ENCODE measurements around the gene ATP6V1G1. TPM values are rescaled to one million over a fixed set of nuclear protein-coding genes. Genes with fewer than 3 reads are reported as not detected.
A peak's percentile ranks its signal among the peaks of the same experiment; 100 is the strongest.

The ATP6V1G1 gene
- total RNA-seq, 1 donor from 2014 or later = 111 TPM

GRCh38 chr9:114602620-114603019 lies 15.1 kb downstream of the ATP6V1G1 start:
- peaks cover 9% of the 10 kb centered on the region for H3K4me1 Mint-ChIP-seq
- peaks cover 30% of the 10 kb centered on the region for H3K36me3 Mint-ChIP-seq (ENCODE audit: low read depth)
- no peak overlapping the region for H3K4me3 Mint-ChIP-seq
- TF ChIP-seq, protein P1, sequence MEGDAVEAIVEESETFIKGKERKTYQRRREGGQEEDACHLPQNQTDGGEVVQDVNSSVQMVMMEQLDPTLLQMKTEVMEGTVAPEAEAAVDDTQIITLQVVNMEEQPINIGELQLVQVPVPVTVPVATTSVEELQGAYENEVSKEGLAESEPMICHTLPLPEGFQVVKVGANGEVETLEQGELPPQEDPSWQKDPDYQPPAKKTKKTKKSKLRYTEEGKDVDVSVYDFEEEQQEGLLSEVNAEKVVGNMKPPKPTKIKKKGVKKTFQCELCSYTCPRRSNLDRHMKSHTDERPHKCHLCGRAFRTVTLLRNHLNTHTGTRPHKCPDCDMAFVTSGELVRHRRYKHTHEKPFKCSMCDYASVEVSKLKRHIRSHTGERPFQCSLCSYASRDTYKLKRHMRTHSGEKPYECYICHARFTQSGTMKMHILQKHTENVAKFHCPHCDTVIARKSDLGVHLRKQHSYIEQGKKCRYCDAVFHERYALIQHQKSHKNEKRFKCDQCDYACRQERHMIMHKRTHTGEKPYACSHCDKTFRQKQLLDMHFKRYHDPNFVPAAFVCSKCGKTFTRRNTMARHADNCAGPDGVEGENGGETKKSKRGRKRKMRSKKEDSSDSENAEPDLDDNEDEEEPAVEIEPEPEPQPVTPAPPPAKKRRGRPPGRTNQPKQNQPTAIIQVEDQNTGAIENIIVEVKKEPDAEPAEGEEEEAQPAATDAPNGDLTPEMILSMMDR (conservative IDR thresholded peaks at IDR 0.05) = no peak
- H3K9me3 Mint-ChIP-seq = peaks cover 6% of the 10 kb centered on the region
- no peaks in the 10 kb centered on the region for H3K27me3 Mint-ChIP-seq (ENCODE audit: low read depth)
- no peak for DNase-seq (ENCODE audit: low read depth, low spot score)
- no peak overlapping the region for H3K27ac Mint-ChIP-seq (ENCODE audit: unreplicated experiment)

GRCh38 chr9:114603248-114603647 lies 15.7 kb downstream of the ATP6V1G1 start:
- no peak overlapping the region for H3K4me3 Mint-ChIP-seq
- peaks cover 6% of the 10 kb centered on the region for H3K9me3 Mint-ChIP-seq
- DNase-seq (ENCODE audit: low read depth, low spot score) = no peak
- no peak overlapping the region for H3K27ac Mint-ChIP-seq (ENCODE audit: unreplicated experiment)
- peaks cover 28% of the 10 kb centered on the region for H3K36me3 Mint-ChIP-seq (ENCODE audit: low read depth)
- no peaks in the 10 kb centered on the region for H3K27me3 Mint-ChIP-seq (ENCODE audit: low read depth)
- TF ChIP-seq, protein P1 (conservative IDR thresholded peaks at IDR 0.05) = no peak
- H3K4me1 Mint-ChIP-seq = peaks cover 9% of the 10 kb centered on the region

DNA sequence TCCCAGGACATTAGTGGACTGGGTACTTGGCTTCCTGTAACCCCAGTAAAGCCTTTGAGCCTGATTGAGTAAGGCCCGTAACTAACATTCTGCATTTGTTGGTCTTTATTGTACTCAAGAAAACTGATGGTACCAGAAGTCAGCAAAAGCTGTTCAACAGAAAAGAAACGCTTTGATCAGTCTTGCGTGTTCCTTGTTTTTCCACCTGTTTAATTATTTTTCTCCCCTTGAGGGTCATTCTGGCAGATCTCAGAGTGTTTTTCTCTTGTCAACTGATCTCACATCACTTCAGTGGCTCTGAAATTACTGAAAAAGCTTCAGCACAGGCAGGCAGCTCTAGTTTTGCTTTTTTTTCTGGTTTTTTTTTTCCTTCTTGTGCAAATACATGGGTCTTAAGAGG lies 17.4 kb downstream of the ATP6V1G1 start:
- H3K9me3 Mint-ChIP-seq = peaks cover 4% of the 10 kb centered on the region
- no peak for DNase-seq (ENCODE audit: low read depth, low spot score)
- no peak overlapping the region for H3K4me3 Mint-ChIP-seq
- peaks cover 16% of the 10 kb centered on the region for H3K36me3 Mint-ChIP-seq (ENCODE audit: low read depth)
- TF ChIP-seq, protein P1 (conservative IDR thresholded peaks at IDR 0.05) = no peak
- no peaks in the 10 kb centered on the region for H3K27me3 Mint-ChIP-seq (ENCODE audit: low read depth)
- no peak overlapping the region for H3K27ac Mint-ChIP-seq (ENCODE audit: unreplicated experiment)
- peaks cover 14% of the 10 kb centered on the region for H3K4me1 Mint-ChIP-seq

DNA sequence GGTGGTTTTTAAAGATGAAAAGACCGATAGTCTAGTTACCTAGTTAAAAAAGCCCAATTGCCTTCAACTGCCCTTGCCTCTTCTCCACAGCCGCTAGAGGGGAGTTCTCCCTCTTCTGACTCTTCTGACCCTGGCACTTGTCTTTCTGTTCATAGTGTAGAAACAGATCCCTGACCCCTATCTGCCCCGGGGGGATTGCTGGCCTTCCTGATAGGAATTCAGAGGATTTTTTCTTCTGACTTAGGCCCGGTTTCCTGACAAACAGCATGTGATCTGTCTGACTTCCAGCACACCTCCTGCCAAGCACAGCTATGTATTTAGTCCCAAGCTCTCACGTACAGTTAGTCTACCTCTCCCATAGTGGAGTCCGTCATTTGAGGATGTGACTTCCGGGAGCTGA lies 18.5 kb downstream of the ATP6V1G1 start:
- no peaks in the 10 kb centered on the region for H3K27me3 Mint-ChIP-seq (ENCODE audit: low read depth)
- H3K27ac Mint-ChIP-seq (ENCODE audit: unreplicated experiment) = peak overlapping the region; percentile 7
- no peak overlapping the region for H3K4me3 Mint-ChIP-seq
- peaks cover 19% of the 10 kb centered on the region for H3K4me1 Mint-ChIP-seq
- peak; percentile 33 for DNase-seq (ENCODE audit: low read depth, low spot score)
- TF ChIP-seq, protein P1 (conservative IDR thresholded peaks at IDR 0.05) = no peak
- H3K9me3 Mint-ChIP-seq = peaks cover 2% of the 10 kb centered on the region
- peaks cover 8% of the 10 kb centered on the region for H3K36me3 Mint-ChIP-seq (ENCODE audit: low read depth)

DNA sequence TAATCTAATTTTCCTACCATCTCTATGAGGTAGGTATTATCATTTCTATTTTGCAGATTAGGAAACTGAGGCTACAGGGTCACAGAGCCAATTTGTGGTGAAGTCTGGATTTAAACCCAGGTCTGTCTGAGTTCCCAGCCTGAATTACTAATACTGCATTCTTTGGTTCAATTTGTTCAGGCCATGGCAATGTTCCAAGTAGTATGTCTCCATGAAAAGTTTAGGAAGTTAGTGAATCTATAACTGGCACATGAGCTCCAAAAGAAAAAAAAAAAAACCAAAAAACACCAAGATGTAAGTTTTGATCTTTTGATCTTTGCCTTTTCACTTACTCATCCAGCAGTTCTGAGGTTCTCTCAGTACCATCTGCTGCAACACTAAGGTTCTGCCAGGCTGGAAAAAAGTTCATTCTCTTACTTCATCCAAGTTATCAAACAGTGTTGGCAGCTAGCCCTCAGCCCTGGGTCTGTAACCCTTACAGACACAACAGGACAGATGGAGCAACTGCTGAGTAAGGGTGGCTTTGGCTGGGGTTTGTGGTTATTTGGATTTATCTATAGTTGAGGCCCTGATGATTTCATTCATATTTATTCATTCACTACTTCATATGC lies 19.1 kb downstream of the ATP6V1G1 start:
- no peak overlapping the region for H3K4me3 Mint-ChIP-seq
- H3K4me1 Mint-ChIP-seq = peaks cover 19% of the 10 kb centered on the region
- no peak for DNase-seq (ENCODE audit: low read depth, low spot score)
- TF ChIP-seq, protein P1 (conservative IDR thresholded peaks at IDR 0.05) = no peak
- no peaks in the 10 kb centered on the region for H3K27me3 Mint-ChIP-seq (ENCODE audit: low read depth)
- peaks cover 3% of the 10 kb centered on the region for H3K36me3 Mint-ChIP-seq (ENCODE audit: low read depth)
- no peaks in the 10 kb centered on the region for H3K9me3 Mint-ChIP-seq
- H3K27ac Mint-ChIP-seq (ENCODE audit: unreplicated experiment) = no peak overlapping the region
